GM12875 (cell line): ENCODE data around the gene MTG2.

Experiments
- H3K4me3 ChIP-seq: one replicate; pipeline ENCODE4 v1.5.1; 2011; ENCODE audit warnings: low read depth, low read length, control low read depth
- TF ChIP-seq, protein P1 (sequence below): IDR thresholded peaks from 2 replicates; pipeline ENCODE4 v1.5.1; 2011; ENCODE audit warnings: low read depth, mild to moderate bottlenecking, control low read depth, inconsistent platforms, low read length, moderate library complexity, borderline replicate concordance; ENCODE audit not compliant: insufficient read depth

The MTG2 gene

DNA sequence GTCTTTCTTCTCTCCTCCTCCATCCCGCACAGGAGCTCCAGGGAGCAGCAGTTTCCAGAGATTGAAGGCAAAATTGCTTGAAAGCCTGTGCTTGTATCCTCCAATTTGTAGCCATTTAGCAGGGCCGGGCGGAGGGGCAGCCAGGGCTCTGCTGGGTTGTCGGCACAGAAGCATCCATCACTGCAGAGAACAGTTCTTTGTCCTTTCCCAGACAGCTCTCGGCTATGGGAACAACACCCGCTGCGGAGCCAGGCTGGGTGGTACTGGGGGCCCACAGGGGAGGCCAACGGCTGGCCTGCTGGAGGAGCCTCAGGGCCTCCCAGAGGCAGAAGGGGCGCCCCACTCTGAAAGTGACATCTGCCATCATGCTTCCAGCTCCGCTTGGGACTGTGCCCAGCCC lies 29.5 kb downstream of the MTG2 start:
- TF ChIP-seq, protein P1, sequence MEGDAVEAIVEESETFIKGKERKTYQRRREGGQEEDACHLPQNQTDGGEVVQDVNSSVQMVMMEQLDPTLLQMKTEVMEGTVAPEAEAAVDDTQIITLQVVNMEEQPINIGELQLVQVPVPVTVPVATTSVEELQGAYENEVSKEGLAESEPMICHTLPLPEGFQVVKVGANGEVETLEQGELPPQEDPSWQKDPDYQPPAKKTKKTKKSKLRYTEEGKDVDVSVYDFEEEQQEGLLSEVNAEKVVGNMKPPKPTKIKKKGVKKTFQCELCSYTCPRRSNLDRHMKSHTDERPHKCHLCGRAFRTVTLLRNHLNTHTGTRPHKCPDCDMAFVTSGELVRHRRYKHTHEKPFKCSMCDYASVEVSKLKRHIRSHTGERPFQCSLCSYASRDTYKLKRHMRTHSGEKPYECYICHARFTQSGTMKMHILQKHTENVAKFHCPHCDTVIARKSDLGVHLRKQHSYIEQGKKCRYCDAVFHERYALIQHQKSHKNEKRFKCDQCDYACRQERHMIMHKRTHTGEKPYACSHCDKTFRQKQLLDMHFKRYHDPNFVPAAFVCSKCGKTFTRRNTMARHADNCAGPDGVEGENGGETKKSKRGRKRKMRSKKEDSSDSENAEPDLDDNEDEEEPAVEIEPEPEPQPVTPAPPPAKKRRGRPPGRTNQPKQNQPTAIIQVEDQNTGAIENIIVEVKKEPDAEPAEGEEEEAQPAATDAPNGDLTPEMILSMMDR, result no peak
- H3K4me3 ChIP-seq, result no peak overlapping the region

DNA sequence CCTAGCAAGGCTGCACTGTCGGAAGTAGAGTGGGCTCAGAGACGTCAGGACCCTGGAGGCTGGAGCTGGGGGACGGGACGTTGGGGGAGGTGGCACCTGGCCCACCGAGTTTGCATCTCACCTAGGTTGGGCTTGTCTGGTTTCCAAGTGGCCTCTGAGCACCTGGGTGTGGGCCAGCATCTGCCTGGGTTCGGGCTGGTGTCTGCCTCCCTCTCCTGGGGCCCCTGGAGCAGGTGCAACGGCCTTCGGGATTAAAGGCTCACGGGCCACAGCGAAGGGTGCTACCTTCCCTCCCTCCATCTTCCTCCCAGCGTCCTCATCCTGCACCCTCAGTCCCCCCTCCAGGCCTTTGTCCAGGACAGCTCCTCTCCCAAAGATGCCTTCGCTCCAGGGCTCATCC lies 31.2 kb downstream of the MTG2 start:
- no peak overlapping the region for H3K4me3 ChIP-seq
- TF ChIP-seq, protein P1, result no peak

DNA sequence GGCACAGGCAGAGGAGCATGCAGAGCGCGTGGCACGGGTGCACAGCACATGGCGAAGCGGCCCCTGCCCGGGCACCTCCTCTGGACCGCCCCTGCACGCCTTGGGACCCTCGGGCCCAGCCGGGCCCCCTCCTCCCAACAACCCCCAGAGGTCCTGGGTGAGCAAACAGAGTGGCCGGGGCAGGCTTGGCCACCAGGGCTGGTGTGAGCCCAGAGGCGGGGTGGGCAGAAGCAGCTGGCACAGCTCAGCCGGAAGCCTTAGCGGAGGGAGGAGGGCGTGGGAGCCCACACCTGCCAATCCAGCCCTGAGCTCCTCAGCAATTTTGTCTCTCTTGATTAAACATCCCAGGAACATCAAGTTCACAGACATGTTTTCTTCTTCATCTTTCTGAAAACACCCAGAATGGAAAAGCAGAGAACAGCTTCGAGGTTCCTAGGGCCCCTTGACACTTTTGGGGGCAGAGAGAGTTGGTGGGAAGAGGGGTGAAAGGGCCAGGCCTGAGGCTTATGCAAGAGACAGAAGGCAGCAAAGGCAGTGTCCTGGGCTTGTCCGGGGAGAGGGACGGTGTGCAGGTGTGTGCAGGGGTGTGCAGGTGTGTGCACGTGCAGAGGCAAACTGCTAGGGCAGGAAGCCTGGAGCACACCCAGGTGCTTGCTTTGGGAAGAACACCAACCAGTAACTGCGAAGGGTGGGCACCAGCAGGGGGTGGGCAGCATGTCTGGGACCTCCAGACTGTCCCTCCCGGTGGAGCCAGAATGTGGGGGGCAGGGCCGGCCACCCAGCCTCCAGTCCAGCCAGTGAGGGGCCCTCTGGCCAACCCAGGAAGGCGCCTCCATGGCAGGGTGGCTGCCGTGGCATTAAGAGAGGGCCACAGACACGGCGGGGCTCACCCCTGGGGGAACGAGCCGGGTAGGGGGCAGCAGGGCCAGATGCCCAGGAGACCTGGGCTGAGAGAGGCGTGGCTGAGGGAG lies 32.5 kb downstream of the MTG2 start:
- TF ChIP-seq, protein P1, result no peak

DNA sequence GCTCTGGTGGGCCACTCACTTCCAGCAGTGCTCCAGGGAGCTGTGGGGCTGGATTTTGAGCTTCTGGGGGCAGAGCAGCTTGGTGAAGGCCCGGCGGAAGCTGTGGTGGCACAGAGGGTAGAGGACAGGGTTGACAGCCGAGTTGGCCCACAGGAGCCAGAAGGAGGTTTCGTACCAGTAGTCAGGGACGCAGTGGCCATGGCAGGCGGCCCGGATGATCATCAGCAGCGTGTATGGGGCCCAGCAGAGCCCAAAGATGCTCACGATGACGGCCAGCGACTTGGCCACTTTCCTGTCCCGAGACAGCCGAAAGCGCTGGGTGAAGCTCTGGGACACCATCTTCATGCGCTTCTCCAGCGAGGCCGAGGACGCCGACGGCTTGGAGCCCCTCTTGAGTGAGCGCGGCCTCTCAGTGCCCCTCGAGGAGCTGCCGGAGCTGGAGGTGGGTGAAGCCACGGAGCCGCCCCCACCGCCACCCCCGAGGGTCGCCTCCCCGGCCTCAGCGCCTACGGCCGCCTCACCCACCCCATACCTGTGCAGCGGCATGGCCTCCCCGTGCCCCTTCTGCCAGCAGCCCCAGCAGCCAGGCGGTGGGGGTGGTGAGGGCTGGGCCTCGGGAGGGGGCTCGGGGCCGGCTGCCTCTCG lies 33.3 kb downstream of the MTG2 start:
- no peak overlapping the region for H3K4me3 ChIP-seq
- TF ChIP-seq, protein P1, result no peak

More for the DNA sequence above, 32.5 kb downstream of the MTG2 start:
- no peak overlapping the region for H3K4me3 ChIP-seq

DNA sequence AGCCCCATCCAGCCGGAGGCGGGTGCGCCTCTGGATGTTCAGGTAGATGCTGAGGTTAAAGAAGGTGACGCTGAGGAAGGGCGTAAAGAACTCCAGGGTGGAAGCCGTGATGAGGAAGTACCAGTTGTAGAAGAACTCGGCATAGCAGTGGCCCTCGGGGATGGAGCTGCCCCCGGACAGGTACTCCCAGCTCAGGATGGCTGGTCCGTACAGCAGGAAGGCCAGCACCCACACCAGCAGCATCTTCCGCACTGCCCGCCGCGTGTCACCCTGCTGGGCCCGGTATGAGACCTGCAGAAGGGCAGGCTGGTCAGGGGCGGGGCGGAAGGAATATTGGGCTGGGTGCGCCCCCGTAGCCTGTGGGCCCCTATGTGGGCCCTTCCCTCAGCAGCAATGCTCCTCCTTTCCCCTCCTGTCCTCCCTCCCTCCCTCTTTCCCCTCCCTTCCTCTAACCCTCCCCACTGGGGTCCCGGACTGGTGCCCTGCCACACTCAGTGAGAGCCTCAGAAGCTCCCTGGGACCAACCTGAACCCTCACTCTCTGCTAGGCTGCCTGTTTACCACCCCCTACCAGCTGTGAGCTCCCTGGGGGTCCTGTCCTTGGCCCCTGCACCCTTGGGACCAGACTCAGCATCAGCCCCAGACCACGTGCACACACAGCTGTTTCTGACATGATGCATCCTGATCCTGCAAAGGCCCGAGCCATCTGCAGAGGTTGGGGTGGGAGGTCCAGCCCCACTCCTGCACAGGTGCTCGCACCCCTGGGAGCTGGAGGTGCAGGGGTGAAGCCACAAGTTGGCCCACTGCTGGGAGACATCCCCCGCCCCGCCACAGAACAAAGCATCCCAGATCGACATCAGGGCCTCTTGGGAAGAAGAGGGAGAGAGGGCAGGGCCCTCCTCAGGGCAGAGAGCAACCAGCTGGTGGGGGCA lies 34.1 kb downstream of the MTG2 start:
- TF ChIP-seq, protein P1, result no peak
- no peak overlapping the region for H3K4me3 ChIP-seq

DNA sequence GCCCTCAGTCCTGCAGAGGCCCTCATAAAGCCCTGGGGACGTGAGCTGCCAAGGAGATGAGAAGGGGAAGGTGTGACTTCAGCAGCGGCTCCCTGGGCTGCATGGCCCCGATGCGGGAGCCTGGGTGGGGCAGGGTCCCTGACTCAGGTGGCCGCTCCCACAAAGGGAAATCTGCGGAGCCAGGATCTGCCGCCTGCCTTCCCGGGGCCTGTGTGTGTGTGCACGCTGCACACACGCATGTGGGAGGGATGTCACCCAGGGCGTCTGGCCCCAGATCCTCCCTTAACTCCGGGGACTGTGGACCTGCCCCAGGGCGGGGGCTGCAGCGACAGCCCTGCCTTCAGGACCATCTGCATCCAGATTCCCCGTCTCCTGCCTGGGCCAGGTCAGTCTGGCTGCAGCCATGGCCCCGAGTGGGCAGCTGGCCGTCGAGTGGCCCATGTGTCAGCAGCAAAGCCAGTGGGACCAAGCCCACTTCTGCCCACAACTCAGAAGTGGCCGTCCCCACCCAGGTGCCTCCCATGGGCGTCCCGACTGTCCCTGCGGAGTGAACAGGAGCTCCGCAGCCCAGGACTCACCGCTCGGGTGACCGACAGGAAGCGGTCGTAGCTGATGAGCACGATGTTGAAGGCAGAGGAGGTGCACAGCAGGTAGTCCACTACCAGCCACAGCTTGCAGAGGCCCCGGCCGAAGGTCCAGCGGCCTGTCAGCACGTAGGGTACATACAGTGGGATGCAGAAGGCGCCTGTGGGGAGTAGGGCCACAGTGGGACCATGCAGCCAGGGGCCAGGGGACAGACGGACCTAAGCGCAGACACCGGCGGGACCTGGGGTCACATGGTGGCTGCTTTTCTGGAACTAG lies 35.3 kb downstream of the MTG2 start:
- TF ChIP-seq, protein P1, result no peak
- no peak overlapping the region for H3K4me3 ChIP-seq
